Duodenal mucosa (tissue), 2 donors: Measurements from ENCODE around the gene DEFB123.

Experiments
- H3K27ac ChIP-seq: one replicate; pipeline ENCODE4 v1.7.0; 2013; ENCODE audit warnings: low read depth, low read length
- H3K27me3 ChIP-seq, 2 donors: one replicate each; pipeline ENCODE4 v1.7.0; 2013; ENCODE audit warnings: low read length in 2 of 2, control low read depth in 1 of 2; ENCODE audit not compliant: insufficient read depth in 2 of 2, control insufficient read depth in 1 of 2
- H3K36me3 ChIP-seq, 2 donors: one replicate each; pipeline ENCODE4 v1.7.0; 2013; ENCODE audit warnings: low read length in 2 of 2, control low read depth in 1 of 2; ENCODE audit not compliant: insufficient read depth in 2 of 2, control insufficient read depth in 1 of 2
- H3K4me1 ChIP-seq, 2 donors: one replicate each; pipeline ENCODE4 v1.7.0; 2013; ENCODE audit warnings: low read length in 2 of 2, control low read depth in 1 of 2; ENCODE audit not compliant: insufficient read depth in 2 of 2, control insufficient read depth in 1 of 2
- H3K4me3 ChIP-seq, 2 donors: one replicate each; pipeline ENCODE4 v1.7.0; 2013; ENCODE audit warnings: low read length in 2 of 2, low read depth in 1 of 2
- H3K9ac ChIP-seq, 2 donors: one replicate each; pipeline ENCODE4 v1.7.0; 2013; ENCODE audit warnings: low read length in 2 of 2, low read depth in 1 of 2
- H3K9me3 ChIP-seq, 2 donors: one replicate each; pipeline ENCODE4 v1.7.0; 2013; ENCODE audit warnings: low read length in 2 of 2, control low read depth in 1 of 2; ENCODE audit not compliant: control insufficient read depth in 1 of 2

Gene DEFB123

GRCh38 chr20:31440012-31440659 lies at the start of gene DEFB123:
TSS of gene DEFB123 (plus strand) at chr20:31440632. CDS start at chr20:31440699, 67 bp downstream.
- H3K36me3 ChIP-seq, result no peaks in the 10 kb centered on the region
- no peaks in the 10 kb centered on the region for H3K27me3 ChIP-seq
- no peak within 1 kb of the TSS for H3K9ac ChIP-seq
- H3K9me3 ChIP-seq, result no peaks in the 10 kb centered on the region
- H3K4me3 ChIP-seq, result no peak within 1 kb of the TSS
- H3K27ac ChIP-seq, result no peak within 1 kb of the TSS
- H3K4me1 ChIP-seq, result no peaks in the 10 kb centered on the region

DNA sequence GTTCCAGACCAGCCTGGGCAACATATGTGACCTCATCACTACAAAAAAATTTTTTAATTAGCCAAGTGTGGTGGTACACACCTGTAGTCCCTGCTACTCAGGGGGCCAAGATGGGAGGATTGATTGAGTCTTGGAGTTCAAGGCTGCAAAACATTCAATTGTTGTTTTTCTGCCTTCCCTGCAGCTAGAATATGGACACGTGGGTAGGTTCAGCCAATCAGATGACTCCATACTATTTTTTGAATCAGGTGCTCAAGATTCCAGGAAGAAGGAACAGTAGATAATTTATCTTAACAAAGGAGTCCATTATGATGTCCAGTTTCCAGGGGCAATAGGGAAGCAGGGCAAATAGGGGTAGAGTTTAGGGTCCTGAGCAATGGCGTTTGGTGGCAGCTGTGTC lies 47.6 kb upstream of the DEFB123 start:
- Histone ChIP-seq H3K27me3 (peaks cover 0 to 3% of the 10 kb centered on the region in 2 donors), H3K4me1 (no peaks in the 10 kb centered on the region), H3K9ac (no peak overlapping the region), H3K9me3 (peaks cover 0 to 4% of the 10 kb centered on the region in 2 donors), H3K36me3 (no peaks in the 10 kb centered on the region), H3K4me3 (no peak overlapping the region), H3K27ac (no peak overlapping the region)

GRCh38 chr20:31394900-31395299 lies 45.5 kb upstream of the DEFB123 start:
- H3K27me3 ChIP-seq, result peaks cover 0 to 3% of the 10 kb centered on the region in 2 donors
- no peaks in the 10 kb centered on the region for H3K4me1 ChIP-seq
- H3K4me3 ChIP-seq, result no peak overlapping the region
- no peak overlapping the region for H3K27ac ChIP-seq
- peaks cover 0 to 3% of the 10 kb centered on the region in 2 donors for H3K9me3 ChIP-seq
- H3K36me3 ChIP-seq, result no peaks in the 10 kb centered on the region
- H3K9ac ChIP-seq, result no peak overlapping the region

DNA sequence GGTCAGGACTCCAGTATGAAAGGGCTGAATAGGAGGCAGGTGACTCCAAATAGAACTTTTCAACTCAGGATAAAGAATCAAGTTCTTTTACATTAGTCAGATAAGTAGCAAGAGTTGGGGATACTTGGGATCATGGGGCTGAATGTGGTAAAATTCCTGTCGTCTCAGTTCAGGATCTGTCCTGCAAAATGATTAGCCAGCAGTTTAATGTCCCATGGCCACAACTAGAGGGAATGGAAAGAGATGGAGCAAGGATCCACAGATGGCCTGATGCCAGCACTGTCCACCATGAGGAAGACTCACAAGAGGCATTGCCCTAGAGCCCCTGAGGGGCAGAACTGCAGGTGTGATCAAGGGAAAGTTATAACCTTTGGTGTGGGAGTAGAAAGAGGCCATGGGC lies 36.5 kb upstream of the DEFB123 start:
- Histone ChIP-seq H3K27ac (no peak overlapping the region), H3K36me3 (no peaks in the 10 kb centered on the region), H3K4me1 (no peaks in the 10 kb centered on the region), H3K27me3 (no peaks in the 10 kb centered on the region), H3K4me3 (no peak overlapping the region), H3K9ac (no peak overlapping the region), H3K9me3 (peaks cover 0 to 6% of the 10 kb centered on the region in 2 donors)

GRCh38 chr20:31406115-31406514 lies 34.3 kb upstream of the DEFB123 start, which contains the start of gene DEFB121:
TSS of gene DEFB121 (minus strand) at chr20:31406215. CDS start at chr20:31406152, 63 bp downstream.
- H3K9ac ChIP-seq, result no peak within 1 kb of the TSS
- no peaks in the 10 kb centered on the region for H3K4me1 ChIP-seq
- H3K36me3 ChIP-seq, result no peaks in the 10 kb centered on the region
- H3K4me3 ChIP-seq, result no peak within 1 kb of the TSS
- no peak within 1 kb of the TSS for H3K27ac ChIP-seq
- H3K9me3 ChIP-seq, result peaks cover 0 to 6% of the 10 kb centered on the region in 2 donors
- H3K27me3 ChIP-seq, result no peaks in the 10 kb centered on the region

DNA sequence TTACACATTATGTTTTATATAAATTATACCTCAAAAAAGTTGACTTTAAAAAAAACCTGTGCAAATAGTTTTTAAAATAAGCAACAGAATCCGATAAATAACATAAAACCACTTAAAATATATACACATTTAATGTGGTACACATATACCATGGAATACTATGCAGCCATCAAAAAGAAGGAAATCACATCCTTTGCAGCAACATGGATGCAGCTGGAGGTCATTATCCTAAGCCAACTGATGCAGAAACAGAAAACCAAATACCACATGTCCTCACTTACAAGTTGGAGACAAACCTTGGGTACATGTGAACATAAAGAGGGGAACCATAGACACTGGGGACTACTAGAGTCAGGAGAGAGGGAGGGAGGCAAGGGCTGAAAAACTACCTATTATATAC lies 30.4 kb upstream of the DEFB123 start:
- H3K4me1 ChIP-seq, result no peaks in the 10 kb centered on the region
- H3K27ac ChIP-seq, result no peak overlapping the region
- no peaks in the 10 kb centered on the region for H3K9me3 ChIP-seq
- H3K27me3 ChIP-seq, result no peaks in the 10 kb centered on the region
- H3K9ac ChIP-seq, result no peak overlapping the region
- H3K36me3 ChIP-seq, result no peaks in the 10 kb centered on the region
- H3K4me3 ChIP-seq, result no peak overlapping the region

DNA sequence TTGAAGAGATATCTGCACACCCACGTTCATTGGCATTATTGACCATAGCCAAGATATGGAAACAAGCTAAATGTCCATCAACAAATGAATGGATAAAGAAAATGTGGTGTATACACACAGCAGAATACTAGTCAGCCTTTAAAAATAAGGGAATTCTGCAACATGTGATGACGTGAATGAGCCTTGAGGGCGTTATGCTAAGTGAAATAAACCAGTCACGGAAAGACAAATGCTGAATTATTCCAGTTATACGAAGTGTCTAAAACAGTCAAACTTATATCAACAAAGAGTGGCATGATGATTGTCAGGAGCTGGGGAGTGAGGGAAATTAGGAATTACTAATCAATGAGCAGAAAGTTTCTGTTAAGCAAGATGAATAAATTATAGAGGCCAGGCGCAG lies 26.1 kb upstream of the DEFB123 start:
- Histone ChIP-seq H3K27ac (no peak overlapping the region), H3K4me3 (no peak overlapping the region), H3K9ac (no peak overlapping the region), H3K27me3 (no peaks in the 10 kb centered on the region), H3K9me3 (no peaks in the 10 kb centered on the region), H3K4me1 (no peaks in the 10 kb centered on the region), H3K36me3 (no peaks in the 10 kb centered on the region)

DNA sequence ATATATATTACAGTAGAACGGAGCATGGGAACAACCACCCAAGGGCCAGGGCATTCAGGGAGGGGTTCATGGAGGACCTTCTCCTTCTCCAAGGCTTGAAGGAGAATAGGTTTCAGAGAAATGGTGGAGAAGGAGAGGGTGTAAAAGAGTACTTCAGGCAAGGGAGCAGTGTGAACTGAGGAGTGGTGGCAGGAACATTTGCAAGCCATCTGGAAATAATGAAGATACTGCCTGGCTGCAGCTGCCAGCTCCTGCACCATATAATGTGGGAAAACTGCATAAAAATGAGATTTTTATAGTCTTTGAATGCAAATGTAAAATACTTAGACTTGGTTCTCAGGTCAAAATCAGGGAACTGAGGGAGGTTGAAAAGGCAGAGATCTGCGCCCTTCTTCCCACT lies 24.8 kb upstream of the DEFB123 start:
- Histone ChIP-seq H3K36me3 (no peaks in the 10 kb centered on the region), H3K4me3 (no peak overlapping the region), H3K9me3 (no peaks in the 10 kb centered on the region), H3K27me3 (no peaks in the 10 kb centered on the region), H3K9ac (no peak overlapping the region), H3K27ac (no peak overlapping the region), H3K4me1 (no peaks in the 10 kb centered on the region)

- no peak overlapping the region for H3K4me3 ChIP-seq
- H3K36me3 ChIP-seq, result no peaks in the 10 kb centered on the region
- H3K9me3 ChIP-seq, result no peaks in the 10 kb centered on the region
- no peak overlapping the region for H3K9ac ChIP-seq
- H3K27ac ChIP-seq, result no peak overlapping the region
- H3K27me3 ChIP-seq, result no peaks in the 10 kb centered on the region
- no peaks in the 10 kb centered on the region for H3K4me1 ChIP-seq
Observed at GRCh38 chr20:31418307-31418706, 22.1 kb upstream of the DEFB123 start.

DNA sequence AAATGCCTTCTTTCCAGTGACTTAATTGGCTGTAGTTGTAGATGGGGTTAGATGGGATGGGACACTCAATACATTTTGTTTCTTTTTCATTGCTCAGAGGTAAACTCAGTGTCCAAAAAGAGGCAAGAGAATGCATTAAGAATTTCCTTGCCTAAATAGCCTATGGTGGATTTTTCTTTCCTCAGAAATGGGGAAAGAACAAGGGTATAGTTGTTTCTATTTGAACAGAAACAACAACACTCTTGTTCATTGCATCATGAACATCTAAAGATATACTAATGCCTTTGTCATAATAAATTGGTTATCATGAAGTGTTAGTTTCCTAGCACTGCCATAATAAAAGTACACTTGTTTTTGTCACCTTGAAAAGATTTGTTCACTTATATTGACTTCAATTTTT lies 14.6 kb upstream of the DEFB123 start:
- no peak overlapping the region for H3K27ac ChIP-seq
- peaks cover 0 to 5% of the 10 kb centered on the region in 2 donors for H3K9me3 ChIP-seq
- H3K27me3 ChIP-seq, result no peaks in the 10 kb centered on the region
- no peak overlapping the region for H3K4me3 ChIP-seq
- no peak overlapping the region for H3K9ac ChIP-seq
- no peaks in the 10 kb centered on the region for H3K36me3 ChIP-seq
- no peaks in the 10 kb centered on the region for H3K4me1 ChIP-seq
